Esophagus muscularis mucosa (tissue), 4 donors: ENCODE measurements around the gene KLHL30. TPM values are rescaled to one million over a fixed set of nuclear protein-coding genes. Genes with fewer than 3 reads are reported as not detected.

ENCODE experiments used
- DNase-seq: peaks from one replicate; pipeline ENCODE4 v3.0.0-alpha.2; 2017; ENCODE audit errors: extremely low spot score
- H3K27ac ChIP-seq, 4 donors: fragments of 200-600 bp; sonication (generic); replicated peaks in 1 of 4; 1 replicate in 3 of 4; 2 replicates in 1 of 4; pipeline ENCODE4 v1.5.1; 2016 to 2019; ENCODE audit warnings: mild to moderate bottlenecking in 1 of 4
- H3K27me3 ChIP-seq, 4 donors: fragments of 200-600 bp; sonication (generic); one replicate each; pipeline versions ENCODE4 v1.5.1 to v1.6.0; 2016 to 2019
- H3K36me3 ChIP-seq, 4 donors: fragments of 200-600 bp; sonication (generic); one replicate each; pipeline ENCODE4 v1.5.1; 2016 to 2019
- H3K4me1 ChIP-seq, 4 donors: fragments of 200-600 bp; sonication (generic); one replicate each; pipeline ENCODE4 v1.5.1; 2016 to 2019
- H3K4me3 ChIP-seq, 4 donors: fragments of 200-600 bp; sonication (generic); 1 replicate in 2 of 4; 2 replicates in 2 of 4; pipeline ENCODE4 v1.5.1; 2016 to 2019; ENCODE audit warnings: mild to moderate bottlenecking in 4 of 4, moderate library complexity in 1 of 4
- H3K9me3 ChIP-seq, 4 donors: fragments of 200-600 bp; sonication (generic); 1 replicate in 3 of 4; 2 replicates in 1 of 4; pipeline ENCODE4 v1.5.1; 2016 to 2019
- CTCF ChIP-seq, 3 experiments: fragments of 200-600 bp in 2 of 3; fragments of 450-650 bp in 1 of 3; sonication (generic) in 2 of 3; IDR thresholded peaks; one replicate each; pipeline ENCODE4 v1.5.1; 2017 to 2019; ENCODE audit warnings: antibody characterized with exemption in 3 of 3, mild to moderate bottlenecking in 2 of 3, moderate library complexity in 1 of 3
- EP300 ChIP-seq: sonication (generic); formaldehyde crosslinking; IDR thresholded peaks from one replicate; pipeline ENCODE4 v1.6.1; 2017; ENCODE audit warnings: antibody characterized with exemption
- POLR2A ChIP-seq: fragments of 450-650 bp; IDR thresholded peaks from one replicate; pipeline ENCODE4 v1.6.1; 2017; ENCODE audit warnings: antibody characterized with exemption, moderate library complexity, mild to moderate bottlenecking, low read depth
- POLR2AphosphoS5 ChIP-seq, 2 donors: sonication (generic); formaldehyde crosslinking; IDR thresholded peaks; one replicate each; pipeline ENCODE4 v1.6.1; 2017; ENCODE audit warnings: antibody characterized with exemption in 2 of 2
- WGBS: methylation state at CpG from one replicate; pipeline ENCODE4 v1.1.5; 2018; 5-methylcytosine and 5-hydroxymethylcytosine counted together
- intact Hi-C: fragments of 100-400 bp; cut with DNase I; formaldehyde crosslinking; loops from one replicate; pipeline ENCODE4 v1.15.1; 2023
- total RNA-seq, 4 donors: library from RNA; depleted of rRNA; stranded (reverse); fragments of >200 nt; gene quantifications; one replicate each; pipeline versions ENCODE4 v1.1.0 to v1.2.1, GENCODE V29; 2016

Gene KLHL30
- total RNA-seq, 4 donors from 2014 or later, result 1.2 to 8.0 (median 4.4) TPM

GRCh38 chr2:238149841-238150572, 11.5 kb downstream of the KLHL30 start:
- Histone ChIP-seq H3K4me3 (no peak overlapping the region), H3K36me3 (peaks cover 0 to 3% (median 0%) of the 10 kb centered on the region in 4 donors), H3K9me3 (no peaks in the 10 kb centered on the region), H3K27me3 (no peaks in the 10 kb centered on the region), H3K27ac (no peak overlapping the region), H3K4me1 (peaks cover 0 to 6% (median 2%) of the 10 kb centered on the region in 4 donors)
- intact Hi-C loops, result no loop called here
- TF ChIP-seq CTCF (IDR thresholded peaks at IDR 0.05), result no peak
- no peak for TF ChIP-seq POLR2A
- no peak for TF ChIP-seq EP300
- TF ChIP-seq POLR2AphosphoS5 (IDR thresholded peaks at IDR 0.05), result no peak
- DNase-seq, result no peak
- WGBS, result 84% methylated on average over 6 of the region's 14 CpGs

GRCh38 chr2:238150686-238151085, 12.2 kb downstream of the KLHL30 start:
- intact Hi-C loops, result no loop called here
- no peak for DNase-seq

GRCh38 chr2:238151205-238151604, 12.7 kb downstream of the KLHL30 start:
- H3K27ac ChIP-seq, result no peak overlapping the region
- H3K9me3 ChIP-seq, result no peaks in the 10 kb centered on the region
- no peak for TF ChIP-seq POLR2A
- TF ChIP-seq EP300, result no peak
- TF ChIP-seq POLR2AphosphoS5 (IDR thresholded peaks at IDR 0.05), result no peak
- TF ChIP-seq CTCF (IDR thresholded peaks at IDR 0.05), result no peak
- H3K27me3 ChIP-seq, result no peaks in the 10 kb centered on the region
- no CpG with 5 or more reads among the region's 13 CpGs for WGBS
- H3K36me3 ChIP-seq, result peaks cover 0 to 3% (median 0%) of the 10 kb centered on the region in 4 donors
- DNase-seq, result no peak
- peaks cover 0 to 11% (median 2%) of the 10 kb centered on the region in 4 donors for H3K4me1 ChIP-seq
- no peak overlapping the region for H3K4me3 ChIP-seq
- intact Hi-C loops, result no loop called here

More at GRCh38 chr2:238150686-238151085, 12.2 kb downstream of the KLHL30 start:
- Histone ChIP-seq H3K4me1 (peaks cover 0 to 8% (median 2%) of the 10 kb centered on the region in 4 donors), H3K4me3 (no peak overlapping the region), H3K27me3 (no peaks in the 10 kb centered on the region), H3K9me3 (no peaks in the 10 kb centered on the region), H3K27ac (no peak overlapping the region), H3K36me3 (peaks cover 0 to 3% (median 0%) of the 10 kb centered on the region in 4 donors)
- WGBS, result 94% methylated on average over 16 of the region's 25 CpGs
- TF ChIP-seq POLR2AphosphoS5 (IDR thresholded peaks at IDR 0.05) (no peak), POLR2A (no peak), EP300 (no peak), CTCF (IDR thresholded peaks at IDR 0.05) (no peak)

GRCh38 chr2:238151628-238152235, 13.3 kb downstream of the KLHL30 start:
- DNase-seq, result no peak
- Histone ChIP-seq H3K27ac (no peak overlapping the region), H3K36me3 (peaks cover 0 to 3% (median 0%) of the 10 kb centered on the region in 4 donors), H3K27me3 (no peaks in the 10 kb centered on the region), H3K4me3 (no peak overlapping the region), H3K9me3 (no peaks in the 10 kb centered on the region), H3K4me1 (peaks cover 0 to 11% (median 2%) of the 10 kb centered on the region in 4 donors)
- TF ChIP-seq EP300, result no peak
- no peak for TF ChIP-seq POLR2A
- no peak for TF ChIP-seq CTCF (IDR thresholded peaks at IDR 0.05)
- no peak for TF ChIP-seq POLR2AphosphoS5 (IDR thresholded peaks at IDR 0.05)
- 98% methylated on average over 8 of the region's 16 CpGs for WGBS
- intact Hi-C loops, result no loop called here
